Measurements from ENCODE around the gene SCARB1. TPM values are rescaled to one million over a fixed set of nuclear protein-coding genes. Genes with fewer than 3 reads are reported as not detected.
A peak's percentile ranks its signal among the peaks of the same experiment; 100 is the strongest.
"Not testable (repeated sequence)": the region's sequence is repeated elsewhere in the genome, so short reads cannot be mapped to it uniquely, and the experiment has no call there.

SCARB1 gene
- total RNA-seq, 1 donor: 11.3 TPM

- DNase-seq (ENCODE audit: low read depth): peak; percentile 95
- TF ChIP-seq, protein P1, sequence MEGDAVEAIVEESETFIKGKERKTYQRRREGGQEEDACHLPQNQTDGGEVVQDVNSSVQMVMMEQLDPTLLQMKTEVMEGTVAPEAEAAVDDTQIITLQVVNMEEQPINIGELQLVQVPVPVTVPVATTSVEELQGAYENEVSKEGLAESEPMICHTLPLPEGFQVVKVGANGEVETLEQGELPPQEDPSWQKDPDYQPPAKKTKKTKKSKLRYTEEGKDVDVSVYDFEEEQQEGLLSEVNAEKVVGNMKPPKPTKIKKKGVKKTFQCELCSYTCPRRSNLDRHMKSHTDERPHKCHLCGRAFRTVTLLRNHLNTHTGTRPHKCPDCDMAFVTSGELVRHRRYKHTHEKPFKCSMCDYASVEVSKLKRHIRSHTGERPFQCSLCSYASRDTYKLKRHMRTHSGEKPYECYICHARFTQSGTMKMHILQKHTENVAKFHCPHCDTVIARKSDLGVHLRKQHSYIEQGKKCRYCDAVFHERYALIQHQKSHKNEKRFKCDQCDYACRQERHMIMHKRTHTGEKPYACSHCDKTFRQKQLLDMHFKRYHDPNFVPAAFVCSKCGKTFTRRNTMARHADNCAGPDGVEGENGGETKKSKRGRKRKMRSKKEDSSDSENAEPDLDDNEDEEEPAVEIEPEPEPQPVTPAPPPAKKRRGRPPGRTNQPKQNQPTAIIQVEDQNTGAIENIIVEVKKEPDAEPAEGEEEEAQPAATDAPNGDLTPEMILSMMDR (IDR thresholded peaks at IDR 0.05; ENCODE audit: insufficient read depth, low read length): no peak
- H3K4me3 ChIP-seq (ENCODE audit: low read depth, low read length): peak overlapping the region; percentile 22
Observed at GRCh38 chr12:124904306-124905098, 40.8 kb upstream of the SCARB1 start.

GRCh38 chr12:124902916-124903315 is 39.3 kb upstream of the SCARB1 start:
- TF ChIP-seq, protein P1 (IDR thresholded peaks at IDR 0.05; ENCODE audit: insufficient read depth, low read length): no peak
- H3K4me3 ChIP-seq (ENCODE audit: low read depth, low read length): no peak overlapping the region
- DNase-seq (ENCODE audit: low read depth): no peak

DNA sequence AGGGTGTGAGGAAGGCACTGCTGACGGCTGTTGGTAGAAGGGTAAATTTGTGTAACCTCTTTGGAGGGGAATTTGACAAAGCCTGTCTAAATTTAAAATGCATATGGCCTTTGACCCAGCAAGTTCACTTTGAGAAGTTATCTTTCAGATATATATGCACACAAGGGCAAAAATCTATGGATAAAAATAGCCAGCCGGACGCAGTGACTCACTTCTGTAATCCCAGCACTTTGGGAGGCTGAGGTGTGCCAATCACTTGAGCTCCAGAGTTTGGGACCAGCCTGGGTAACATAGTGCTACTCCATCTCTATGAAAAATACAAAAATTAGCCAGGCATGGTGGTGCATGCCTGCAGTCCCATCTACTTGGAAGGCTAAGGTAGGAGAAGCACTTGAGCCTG is 37.3 kb upstream of the SCARB1 start:
- no peak overlapping the region for H3K4me3 ChIP-seq (ENCODE audit: low read depth, low read length)
- TF ChIP-seq, protein P1 (IDR thresholded peaks at IDR 0.05; ENCODE audit: insufficient read depth, low read length): no peak
- DNase-seq (ENCODE audit: low read depth): no peak

- not testable (repeated sequence) for H3K4me3 ChIP-seq (ENCODE audit: low read depth, low read length); DNase-seq (ENCODE audit: low read depth)
Observed at GRCh38 chr12:124900345-124900795, 36.7 kb upstream of the SCARB1 start.

DNA sequence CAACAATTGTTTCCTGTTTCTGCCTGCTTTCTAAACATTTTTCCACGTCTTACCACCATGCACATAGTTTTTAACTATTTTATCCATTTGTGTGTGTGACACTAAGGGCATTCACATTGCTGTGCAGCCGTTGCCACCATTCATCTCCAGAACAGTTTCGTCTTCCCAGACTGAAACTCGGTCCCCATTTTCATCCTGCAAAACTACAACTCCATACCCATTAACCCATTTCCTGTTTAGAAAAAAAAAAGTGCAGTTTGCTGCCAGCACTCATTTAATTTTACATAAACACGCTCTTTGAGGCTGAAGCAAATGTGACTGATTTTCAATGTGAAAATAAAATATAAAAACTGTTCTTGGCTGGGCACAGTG is 35.2 kb upstream of the SCARB1 start:
- H3K4me3 ChIP-seq (ENCODE audit: low read depth, low read length): no peak overlapping the region
- TF ChIP-seq, protein P1 (IDR thresholded peaks at IDR 0.05; ENCODE audit: insufficient read depth, low read length): no peak
- DNase-seq (ENCODE audit: low read depth): no peak

DNA sequence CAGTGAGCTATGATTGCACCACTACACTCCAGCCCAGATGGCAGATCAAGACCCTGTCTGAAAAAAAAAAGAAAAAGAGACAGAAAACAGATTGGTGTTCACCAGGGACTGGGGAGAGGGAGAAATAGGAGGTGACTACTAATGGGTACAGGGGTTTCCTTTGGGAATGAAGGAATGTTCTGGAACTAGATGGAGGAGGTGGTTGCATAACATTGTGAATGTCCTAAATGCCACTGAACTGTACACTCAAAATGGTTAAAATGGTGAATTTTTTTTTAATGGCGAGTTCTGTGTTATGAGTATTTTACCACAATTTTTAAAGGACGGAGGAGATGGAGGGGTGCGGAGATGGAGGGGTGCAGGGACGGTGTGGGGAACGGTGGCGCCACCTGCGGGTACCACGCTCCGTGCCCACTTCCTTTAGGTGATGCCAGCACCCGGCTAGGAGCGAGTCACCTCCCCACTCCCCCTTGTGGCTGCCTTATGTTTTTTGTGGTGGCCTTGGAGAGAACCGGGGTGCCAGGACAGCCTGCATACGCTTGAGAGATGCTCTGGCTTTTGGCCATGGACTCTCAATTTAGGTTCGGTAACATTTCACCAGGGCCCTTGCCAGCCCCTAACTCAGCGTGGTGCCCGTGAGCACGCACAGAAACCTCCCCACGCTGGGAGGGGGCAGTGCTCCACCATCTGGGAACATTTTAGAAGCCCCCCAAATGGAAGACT is 34.7 kb upstream of the SCARB1 start:
- TF ChIP-seq, protein P1 (IDR thresholded peaks at IDR 0.05; ENCODE audit: insufficient read depth, low read length): peak; percentile 59
- DNase-seq (ENCODE audit: low read depth): peak; percentile 28
- H3K4me3 ChIP-seq (ENCODE audit: low read depth, low read length): no peak overlapping the region

- TF ChIP-seq, protein P1 (IDR thresholded peaks at IDR 0.05; ENCODE audit: insufficient read depth, low read length): no peak
- H3K4me3 ChIP-seq (ENCODE audit: low read depth, low read length): no peak overlapping the region
Observed at GRCh38 chr12:124896461-124896860, 32.8 kb upstream of the SCARB1 start.

More at GRCh38 chr12:124896461-124896860, 32.8 kb upstream of the SCARB1 start:
- DNase-seq (ENCODE audit: low read depth): no peak
